ENCODE data around the gene CLPTM1. TPM values are rescaled to one million over a fixed set of nuclear protein-coding genes. Genes with fewer than 3 reads are reported as not detected.

The CLPTM1 gene
- total and polyA plus RNA-seq, 9 of the 15 experiments (the other 6 are each of a cell fraction or from before 2014, with no cell fraction given) = 0.37 to 96.0 (median 27.5) TPM

GRCh38 chr19:44943801-44944249 lies 11.4 kb upstream of the CLPTM1 start (continued):
- no peak for TF ChIP-seq THRA (IDR thresholded peaks at IDR 0.05)
- TF ChIP-seq ZNF134 (CRISPR knock-in tag; conservative IDR thresholded peaks at IDR 0.05) = no peak
- no peak for TF ChIP-seq LARP7 (IDR thresholded peaks at IDR 0.05)
- TF ChIP-seq TFAM (CRISPR knock-in tag; conservative IDR thresholded peaks at IDR 0.05) = no peak
- no peak for TF ChIP-seq PREB (CRISPR knock-in tag; IDR thresholded peaks at IDR 0.05)
- no peak for TF ChIP-seq NR1H2 (CRISPR knock-in tag; IDR thresholded peaks at IDR 0.05)
- no peak for TF ChIP-seq MCM2 (IDR thresholded peaks at IDR 0.05; ENCODE audit: low read depth)
- TF ChIP-seq ZNF316 (IDR thresholded peaks at IDR 0.05) = no peak
- TF ChIP-seq NFXL1 (CRISPR knock-in tag; IDR thresholded peaks at IDR 0.05) = no peak
- TF ChIP-seq RREB1 (CRISPR knock-in tag; IDR thresholded peaks at IDR 0.05) = no peak
- no peak for TF ChIP-seq SRSF9 (IDR thresholded peaks at IDR 0.05; ENCODE audit: borderline replicate concordance, low read depth, low read length)
- TF ChIP-seq MAX (CRISPR knock-in tag; IDR thresholded peaks at IDR 0.05) = peak; percentile 97
- TF ChIP-seq TARDBP (IDR thresholded peaks at IDR 0.05) = peak; percentile 61; the same call in 1 of the 2 replicates
- no peak for TF ChIP-seq RBM34 (IDR thresholded peaks at IDR 0.05; ENCODE audit: borderline replicate concordance, insufficient read depth, low read length)
- peak; percentile 85 for TF ChIP-seq NFIC (IDR thresholded peaks at IDR 0.05)
- TF ChIP-seq FOXA1 (IDR thresholded peaks at IDR 0.05; ENCODE audit: borderline replicate concordance) = no peak
- TF ChIP-seq THAP7 (CRISPR knock-in tag; IDR thresholded peaks at IDR 0.05) = no peak
- TF ChIP-seq EGR1 (conservative IDR thresholded peaks at IDR 0.05) = peak; percentile 97
- TF ChIP-seq ZNF408 (CRISPR knock-in tag; IDR thresholded peaks at IDR 0.05; ENCODE audit: low read depth) = no peak
- TF ChIP-seq POLR2H (tag; IDR thresholded peaks at IDR 0.05; ENCODE audit: low read depth) = no peak
- no peak for TF ChIP-seq ZNF707 (CRISPR knock-in tag; conservative IDR thresholded peaks at IDR 0.05)
- no peak for TF ChIP-seq POLR2B (IDR thresholded peaks at IDR 0.05; ENCODE audit: low read depth, partially characterized antibody)
- TF ChIP-seq TEAD2 (tag; IDR thresholded peaks at IDR 0.05) = no peak
- TF ChIP-seq MAFF (IDR thresholded peaks at IDR 0.05; ENCODE audit: low read length) = no peak

Data from K562 (cell line).